Naive thymus-derived CD4-positive, alpha-beta T cell (primary cell): Measurements from ENCODE around the gene TBC1D32. TPM values are rescaled to one million over a fixed set of nuclear protein-coding genes. Genes with fewer than 3 reads are reported as not detected.
A peak's percentile ranks its signal among the peaks of the same experiment; 100 is the strongest.
"Not testable (repeated sequence)": the region's sequence is repeated elsewhere in the genome, so short reads cannot be mapped to it uniquely, and the experiment has no call there.

Source experiments
- ATAC-seq: fragments of 150-1000 bp; cut with Tn5 transposase; 2 replicates; pipeline ENCODE4 v1.10.0; 2021; ENCODE audit warnings: mild to moderate bottlenecking, moderate library complexity
- CTCF ChIA-PET: fragments of 350-600 bp; sonication (Branson Sonifier 250); formaldehyde crosslinking; loops from one replicate; lab custom pipeline; 2021; ENCODE audit warnings: antibody characterized with exemption; lab: Charles Lee
- POLR2A ChIA-PET: fragments of 350-600 bp; sonication (Branson Sonifier 250); formaldehyde crosslinking; loops from one replicate; lab custom pipeline; 2021; ENCODE audit warnings: antibody characterized with exemption, inconsistent platforms; lab: Charles Lee
- DNase-seq, 9 donors: peaks; one replicate each; pipeline versions ENCODE4 v3.0.0 to v3.0.0-alpha.2; 2020 to 2022; ENCODE audit warnings: mixed read lengths in 1 of 9
- H3K27ac ChIP-seq: one replicate; pipeline ENCODE4 v1.7.0; 2013; ENCODE audit warnings: mild to moderate bottlenecking, low read depth, low read length, moderate library complexity
- H3K27me3 ChIP-seq, 2 donors: one replicate each; pipeline ENCODE4 v1.7.0; 2013; ENCODE audit warnings: low read length in 2 of 2, mild to moderate bottlenecking in 2 of 2, moderate library complexity in 2 of 2; ENCODE audit not compliant: control insufficient read depth in 2 of 2, insufficient read depth in 2 of 2
- H3K36me3 ChIP-seq, 3 experiments: 1 replicate in 2 of 3; 2 replicates in 1 of 3; pipeline ENCODE4 v1.7.0; 2013; ENCODE audit warnings: low read length in 3 of 3, mild to moderate bottlenecking in 3 of 3, moderate library complexity in 1 of 3; ENCODE audit not compliant: insufficient read depth in 3 of 3, control insufficient read depth in 2 of 3
- H3K4me1 ChIP-seq, 2 donors: one replicate each; pipeline ENCODE4 v1.7.0; 2013; ENCODE audit warnings: low read length in 2 of 2, mild to moderate bottlenecking in 2 of 2, moderate library complexity in 1 of 2; ENCODE audit not compliant: control insufficient read depth in 2 of 2, insufficient read depth in 2 of 2
- H3K4me3 ChIP-seq: 2 replicates; pipeline ENCODE4 v1.7.0; 2013; ENCODE audit warnings: mild to moderate bottlenecking, low read length
- H3K9me3 ChIP-seq, 3 experiments: 1 replicate in 2 of 3; 2 replicates in 1 of 3; pipeline ENCODE4 v1.7.0; 2013; ENCODE audit warnings: low read length in 3 of 3; ENCODE audit not compliant: control insufficient read depth in 2 of 3
- H3K27ac Mint-ChIP-seq, 9 donors: one replicate each; pipeline ENCODE4 v1.8.0; 2020 to 2022; ENCODE audit warnings: mixed read lengths in 9 of 9, mild to moderate bottlenecking in 8 of 9, moderate library complexity in 5 of 9, inconsistent platforms in 2 of 9
- H3K27me3 Mint-ChIP-seq, 5 donors: one replicate each; pipeline ENCODE4 v1.8.0; 2021 to 2022; ENCODE audit warnings: mixed read lengths in 5 of 5, mild to moderate bottlenecking in 1 of 5
- H3K36me3 Mint-ChIP-seq, 5 donors: one replicate each; pipeline ENCODE4 v1.8.0; 2020 to 2022; ENCODE audit warnings: mixed read lengths in 5 of 5, mild to moderate bottlenecking in 3 of 5, inconsistent platforms in 1 of 5
- H3K4me1 Mint-ChIP-seq, 7 donors: one replicate each; pipeline ENCODE4 v1.8.0; 2020 to 2022; ENCODE audit warnings: mixed read lengths in 7 of 7, mild to moderate bottlenecking in 3 of 7, inconsistent platforms in 1 of 7
- H3K4me3 Mint-ChIP-seq, 10 donors: one replicate each; pipeline ENCODE4 v1.8.0; 2020 to 2022; ENCODE audit warnings: mild to moderate bottlenecking in 10 of 10, mixed read lengths in 10 of 10, moderate library complexity in 6 of 10, inconsistent platforms in 2 of 10
- H3K9me3 Mint-ChIP-seq, 11 donors: one replicate each; pipeline ENCODE4 v1.8.0; 2020 to 2022; ENCODE audit warnings: mixed read lengths in 11 of 11, mild to moderate bottlenecking in 4 of 11, inconsistent platforms in 1 of 11, moderate library complexity in 1 of 11
- intact Hi-C, 2 donors: fragments of 100-400 bp; cut with micrococcal nuclease; formaldehyde crosslinking; loops; one replicate each; pipeline ENCODE4 v1.15.1; 2023
- polyA plus RNA-seq, 2 donors: library from polyadenylated mRNA; unstranded; fragments of 300-500 nt; fragmentation: Illumina TruSeq; gene quantifications; one replicate each; pipeline ENCODE4 v1.2.3, GENCODE V29; 2021
- total RNA-seq, 6 experiments: library from RNA in 5 of 6; stranded (reverse) in 5 of 6; gene quantifications; 1 replicate in 5 of 6; 2 replicates in 1 of 6; pipeline ENCODE4 v1.2.3 and lab custom pipeline; 2021 to 2026

Gene TBC1D32
- total and polyA plus RNA-seq, 7 experiments from 2014 or later = 2.2 to 17.7 (median 14.7) TPM

DNA sequence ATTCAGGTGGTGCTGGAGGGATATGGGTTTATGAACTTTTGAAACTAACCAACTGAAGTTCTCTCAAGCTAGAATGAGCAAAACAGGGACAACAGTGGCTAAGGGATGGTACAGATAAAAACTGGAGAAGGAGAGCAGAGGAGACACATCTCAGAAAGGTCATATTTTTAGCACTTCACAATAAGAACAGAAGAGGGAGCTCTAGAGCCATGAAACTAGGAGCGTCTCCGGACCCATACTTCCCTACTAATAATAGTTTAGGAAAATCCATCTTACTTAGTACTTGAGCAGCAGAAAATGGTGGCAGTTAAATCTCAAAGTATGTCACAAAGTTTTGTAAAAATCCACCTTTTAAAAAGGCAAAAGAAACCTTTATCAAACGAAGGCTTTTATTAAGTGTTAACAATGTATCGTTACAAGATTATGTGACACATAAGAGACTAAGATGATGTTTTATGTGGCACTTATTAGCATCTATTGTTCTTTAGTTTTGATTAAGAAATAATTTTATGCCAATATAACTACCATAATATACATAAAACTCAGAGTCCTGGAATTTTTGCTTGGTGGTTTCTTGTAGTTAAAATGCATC lies 278.6 kb downstream of the TBC1D32 start:
- intact Hi-C loops = loop anchor here (1.0 to 10.0 kb wide), 9 partner anchors 182 to 1721 kb away; no protein-coding TSS in a partner anchor
- CTCF ChIA-PET = interaction anchor here (0.7 to 1.2 kb wide), 5 partner anchors 304 to 1379 kb away, joined by 3 read pairs; no protein-coding TSS in a partner anchor
- peak; percentile 61 for ATAC-seq

GRCh38 chr6:121048593-121048992 lies 285.7 kb downstream of the TBC1D32 start:
- H3K27me3 Mint-ChIP-seq, H3K4me3 Mint-ChIP-seq, ATAC-seq, intact Hi-C loops, POLR2A ChIA-PET, H3K4me1 ChIP-seq, H3K4me1 Mint-ChIP-seq, H3K27ac ChIP-seq, H3K4me3 ChIP-seq, CTCF ChIA-PET, H3K36me3 Mint-ChIP-seq, H3K9me3 Mint-ChIP-seq, DNase-seq, H3K27me3 ChIP-seq, H3K9me3 ChIP-seq, H3K36me3 ChIP-seq, H3K27ac Mint-ChIP-seq: not testable (repeated sequence)

More for the DNA sequence above, 278.6 kb downstream of the TBC1D32 start:
- no peak overlapping the region for H3K27ac Mint-ChIP-seq
- H3K9me3 Mint-ChIP-seq = no peaks in the 10 kb centered on the region
- Histone ChIP-seq H3K4me3 (no peak overlapping the region), H3K9me3 (no peaks in the 10 kb centered on the region), H3K36me3 (no peaks in the 10 kb centered on the region), H3K4me1 (no peaks in the 10 kb centered on the region), H3K27me3 (no peaks in the 10 kb centered on the region), H3K27ac (no peak overlapping the region)
- peaks cover 0 to 5% (median 0%) of the 10 kb centered on the region in 7 donors for H3K4me1 Mint-ChIP-seq
- H3K4me3 Mint-ChIP-seq = peak overlapping the region in 1 of 10 donors; percentile 35
- peaks cover 0 to 5% (median 0%) of the 10 kb centered on the region in 5 donors for H3K27me3 Mint-ChIP-seq
- H3K36me3 Mint-ChIP-seq = no peaks in the 10 kb centered on the region
- POLR2A ChIA-PET = no interaction called here
- DNase-seq = peak in 5 of 9 donors; percentile 11 to 38 (median 34)

DNA sequence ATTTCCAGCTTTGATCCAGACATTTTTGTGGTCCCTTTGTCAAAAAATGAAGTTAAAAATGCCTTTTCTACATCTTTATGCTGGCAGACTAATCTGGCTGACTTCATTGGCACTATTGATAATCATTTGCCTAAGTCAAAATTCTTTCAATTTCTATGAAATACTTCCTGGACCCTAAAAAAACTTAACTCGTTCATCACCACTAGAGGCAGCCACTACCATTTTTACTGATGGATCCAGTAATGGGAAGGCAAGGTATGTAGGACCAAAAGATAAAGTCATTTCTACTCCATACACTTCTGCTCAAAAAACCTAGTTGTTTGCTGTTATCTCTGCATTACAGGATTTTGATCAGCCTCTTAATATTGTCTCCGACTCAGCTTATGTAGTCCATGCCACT lies 289.4 kb downstream of the TBC1D32 start:
- H3K36me3 ChIP-seq, H3K4me1 Mint-ChIP-seq, H3K27ac ChIP-seq, DNase-seq, H3K4me3 ChIP-seq, intact Hi-C loops, H3K4me1 ChIP-seq, H3K27me3 ChIP-seq, H3K27ac Mint-ChIP-seq, H3K9me3 ChIP-seq, H3K4me3 Mint-ChIP-seq, ATAC-seq, CTCF ChIA-PET, H3K36me3 Mint-ChIP-seq, H3K27me3 Mint-ChIP-seq, H3K9me3 Mint-ChIP-seq, POLR2A ChIA-PET: not testable (repeated sequence)

- H3K4me1 Mint-ChIP-seq, H3K27ac Mint-ChIP-seq, H3K27me3 ChIP-seq, H3K36me3 ChIP-seq, ATAC-seq, intact Hi-C loops, H3K4me3 Mint-ChIP-seq, DNase-seq, H3K27me3 Mint-ChIP-seq, H3K9me3 ChIP-seq, H3K4me3 ChIP-seq, H3K27ac ChIP-seq, H3K36me3 Mint-ChIP-seq, H3K9me3 Mint-ChIP-seq, CTCF ChIA-PET, POLR2A ChIA-PET, H3K4me1 ChIP-seq: not testable (repeated sequence)
These were observed 290.6 kb downstream of the TBC1D32 start for GRCh38 chr6:121043706-121044105.

DNA sequence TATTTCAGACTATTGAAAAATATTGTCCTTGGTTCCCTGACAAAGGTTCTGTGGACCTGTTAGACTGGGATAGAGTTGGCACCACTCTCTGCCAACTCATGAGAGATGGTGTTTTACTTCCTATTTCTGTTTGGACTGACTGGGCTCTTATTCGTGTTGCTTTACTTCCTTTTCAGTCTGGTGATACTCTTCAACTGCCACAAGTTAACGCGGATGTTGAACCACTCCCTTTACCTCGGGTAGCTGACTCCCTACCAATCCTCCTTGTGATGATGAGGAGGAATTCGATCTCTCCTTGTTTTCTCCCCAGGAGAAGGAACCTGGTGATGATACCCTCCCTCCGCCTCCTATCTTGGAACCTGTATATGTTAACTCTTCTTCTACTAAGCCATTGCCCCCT lies 291.1 kb downstream of the TBC1D32 start:
- POLR2A ChIA-PET, H3K27ac ChIP-seq: not testable (repeated sequence)

GRCh38 chr6:121042766-121043165 lies 291.5 kb downstream of the TBC1D32 start:
- H3K4me1 ChIP-seq = no peaks in the 10 kb centered on the region
- peaks cover 0 to 5% (median 0%) of the 10 kb centered on the region in 11 donors for H3K9me3 Mint-ChIP-seq
- no peaks in the 10 kb centered on the region for H3K4me1 Mint-ChIP-seq
- no peak overlapping the region for H3K4me3 Mint-ChIP-seq
- no peaks in the 10 kb centered on the region for H3K27me3 Mint-ChIP-seq
- ChIA-PET CTCF (no interaction called here), POLR2A (no interaction called here)
- no peaks in the 10 kb centered on the region for H3K27me3 ChIP-seq
- intact Hi-C loops = no loop called here
- no peaks in the 10 kb centered on the region for H3K9me3 ChIP-seq
- ATAC-seq (no peak), DNase-seq (no peak)
- no peaks in the 10 kb centered on the region for H3K36me3 ChIP-seq
- H3K27ac ChIP-seq = no peak overlapping the region
- no peaks in the 10 kb centered on the region for H3K36me3 Mint-ChIP-seq
- H3K4me3 ChIP-seq = no peak overlapping the region
- no peak overlapping the region for H3K27ac Mint-ChIP-seq

More for the DNA sequence above, 291.1 kb downstream of the TBC1D32 start:
- H3K27me3 ChIP-seq, H3K9me3 Mint-ChIP-seq, H3K4me3 Mint-ChIP-seq, H3K4me1 Mint-ChIP-seq, DNase-seq, ATAC-seq, H3K9me3 ChIP-seq, H3K36me3 ChIP-seq, H3K27ac Mint-ChIP-seq, H3K36me3 Mint-ChIP-seq, H3K27me3 Mint-ChIP-seq, H3K4me3 ChIP-seq, intact Hi-C loops, H3K4me1 ChIP-seq, CTCF ChIA-PET: not testable (repeated sequence)

DNA sequence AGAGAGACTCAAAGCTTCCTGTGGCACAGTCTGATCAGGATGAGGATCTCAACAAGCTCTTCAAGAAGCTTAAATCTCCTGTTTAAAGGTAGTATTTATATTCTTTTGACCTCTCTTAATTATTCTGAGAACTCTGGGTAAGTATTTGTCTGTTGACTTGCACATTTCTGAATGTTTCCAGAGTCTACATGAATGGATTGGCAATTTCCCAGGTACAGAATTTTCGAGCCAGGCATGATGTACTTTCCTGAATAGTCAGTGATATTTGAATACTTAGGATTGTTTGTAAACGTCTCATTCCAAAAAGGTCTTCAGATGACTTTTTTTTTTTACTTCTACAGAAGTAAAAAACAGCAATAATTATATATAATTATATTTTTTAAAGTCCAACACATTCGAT lies 293.4 kb downstream of the TBC1D32 start:
- H3K4me1 ChIP-seq = no peaks in the 10 kb centered on the region
- H3K27ac Mint-ChIP-seq = no peak overlapping the region
- H3K4me1 Mint-ChIP-seq = no peaks in the 10 kb centered on the region
- H3K36me3 ChIP-seq = no peaks in the 10 kb centered on the region
- H3K9me3 ChIP-seq = no peaks in the 10 kb centered on the region
- intact Hi-C loops = no loop called here
- ChIA-PET CTCF (no interaction called here), POLR2A (no interaction called here)
- DNase-seq = no peak
- no peak for ATAC-seq
- H3K27ac ChIP-seq = no peak overlapping the region
- H3K36me3 Mint-ChIP-seq = no peaks in the 10 kb centered on the region
- H3K27me3 Mint-ChIP-seq = no peaks in the 10 kb centered on the region
- no peak overlapping the region for H3K4me3 ChIP-seq
- no peaks in the 10 kb centered on the region for H3K27me3 ChIP-seq
- no peak overlapping the region for H3K4me3 Mint-ChIP-seq
- peaks cover 0 to 5% (median 0%) of the 10 kb centered on the region in 11 donors for H3K9me3 Mint-ChIP-seq
